Gastroesophageal sphincter (tissue), 4 donors: Measurements from ENCODE around the gene KIAA1958. TPM values are rescaled to one million over a fixed set of nuclear protein-coding genes. Genes with fewer than 3 reads are reported as not detected.

Experiments
- ATAC-seq: fragments of 150-250 bp; one replicate; pipeline ENCODE4 v1.9.1; 2016; ENCODE audit warnings: mild to moderate bottlenecking, moderate library complexity
- H3K27ac ChIP-seq, 4 donors: fragments of 200-600 bp; sonication (generic) in 3 of 4; 1 replicate in 3 of 4; 2 replicates in 1 of 4; pipeline ENCODE4 v1.5.1; 2016 to 2019
- H3K27me3 ChIP-seq: fragments of 200-600 bp; sonication (generic); one replicate; pipeline ENCODE4 v1.5.1; 2019
- H3K36me3 ChIP-seq, 2 donors: fragments of 200-600 bp; sonication (generic); one replicate each; pipeline ENCODE4 v1.5.1; 2019; ENCODE audit warnings: control low read depth in 1 of 2
- H3K4me1 ChIP-seq, 3 donors: fragments of 200-600 bp; sonication (generic); 1 replicate in 2 of 3; 2 replicates in 1 of 3; pipeline ENCODE4 v1.5.1; 2016 to 2019; ENCODE audit warnings: control low read depth in 2 of 3
- H3K4me3 ChIP-seq, 2 donors: fragments of 200-600 bp; sonication (generic); one replicate each; pipeline ENCODE4 v1.5.1; 2019; ENCODE audit warnings: mild to moderate bottlenecking in 1 of 2, moderate library complexity in 1 of 2
- H3K9me3 ChIP-seq, 3 donors: fragments of 200-600 bp; sonication (generic); one replicate each; pipeline ENCODE4 v1.5.1; 2017 to 2019; ENCODE audit warnings: control low read depth in 2 of 3
- EP300 ChIP-seq: sonication (generic); formaldehyde crosslinking; IDR thresholded peaks from one replicate; pipeline ENCODE4 v1.6.1; 2017; ENCODE audit warnings: antibody characterized with exemption, mild to moderate bottlenecking
- POLR2A ChIP-seq, 2 donors: fragments of 450-650 bp; IDR thresholded peaks; one replicate each; pipeline ENCODE4 v1.6.1; 2017; ENCODE audit warnings: antibody characterized with exemption in 2 of 2, mild to moderate bottlenecking in 2 of 2, moderate library complexity in 1 of 2
- POLR2AphosphoS5 ChIP-seq: sonication (generic); formaldehyde crosslinking; IDR thresholded peaks from one replicate; pipeline ENCODE4 v1.6.1; 2017; ENCODE audit warnings: antibody characterized with exemption
- WGBS, 2 donors: methylation state at CpG; one replicate each; pipeline ENCODE4 v1.1.5; 2018; ENCODE audit warnings: low coverage in 1 of 2; 5-methylcytosine and 5-hydroxymethylcytosine counted together
- total RNA-seq, 4 donors: library from RNA; depleted of rRNA; stranded (reverse); fragments of >200 nt; gene quantifications; one replicate each; pipeline ENCODE4 v1.1.0, GENCODE V29; 2016
- TF ChIP-seq, protein P1 (sequence below), 4 experiments: fragments of 200-600 bp in 2 of 4; fragments of 450-650 bp in 2 of 4; sonication (generic) in 1 of 4; IDR thresholded peaks; one replicate each; pipeline ENCODE4 v1.5.1; 2017 to 2019; ENCODE audit warnings: antibody characterized with exemption in 4 of 4, mild to moderate bottlenecking in 2 of 4, moderate library complexity in 2 of 4

Gene KIAA1958
- total RNA-seq, 4 donors from 2014 or later, result 3.5 to 8.4 (median 3.9) TPM

DNA sequence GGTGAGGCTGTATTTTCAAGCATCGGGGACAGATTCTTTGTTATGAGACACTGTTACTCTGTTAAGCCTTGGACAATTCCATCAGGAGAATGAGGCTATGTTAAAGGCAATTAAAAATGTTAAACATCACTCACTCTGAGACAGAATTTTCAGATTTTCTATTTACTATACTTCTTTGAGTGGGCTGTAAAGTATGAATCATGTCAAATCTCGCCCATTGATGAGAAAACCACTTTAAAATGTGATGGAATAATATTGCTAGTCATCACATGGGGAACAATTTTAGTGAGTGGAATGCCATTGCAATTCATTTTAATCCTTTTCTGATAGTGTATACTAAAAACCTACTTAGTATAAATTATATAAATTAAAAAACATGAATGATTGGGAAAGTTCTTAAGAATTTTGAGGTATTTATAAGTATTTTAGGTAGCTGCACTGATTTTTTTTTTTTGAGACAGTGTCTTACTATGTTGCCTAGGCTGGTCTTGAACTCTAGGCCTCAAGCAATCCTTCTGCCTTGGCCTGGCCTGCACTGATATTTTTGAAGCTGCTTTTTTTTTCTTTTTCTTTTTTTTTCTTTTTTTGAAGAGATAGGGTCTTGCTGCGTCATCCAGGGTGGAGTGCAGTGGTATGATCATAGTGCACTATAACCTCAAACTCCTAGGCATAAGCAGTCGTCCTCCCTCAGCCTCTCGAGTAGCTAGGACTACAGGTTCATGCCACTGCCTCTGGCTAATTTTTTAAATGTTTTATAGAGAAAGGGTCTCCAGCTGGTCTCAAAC, 73.2 kb downstream of the KIAA1958 start:
- H3K9me3 ChIP-seq, result no peaks in the 10 kb centered on the region
- no peak overlapping the region for H3K4me3 ChIP-seq
- WGBS, 2 donors, result 75 to 79% methylated on average over 5 of the region's 5 CpGs
- no peak for ATAC-seq
- no peak for TF ChIP-seq EP300
- TF ChIP-seq POLR2A (IDR thresholded peaks at IDR 0.05), result no peak
- no peak for TF ChIP-seq POLR2AphosphoS5
- TF ChIP-seq, protein P1, sequence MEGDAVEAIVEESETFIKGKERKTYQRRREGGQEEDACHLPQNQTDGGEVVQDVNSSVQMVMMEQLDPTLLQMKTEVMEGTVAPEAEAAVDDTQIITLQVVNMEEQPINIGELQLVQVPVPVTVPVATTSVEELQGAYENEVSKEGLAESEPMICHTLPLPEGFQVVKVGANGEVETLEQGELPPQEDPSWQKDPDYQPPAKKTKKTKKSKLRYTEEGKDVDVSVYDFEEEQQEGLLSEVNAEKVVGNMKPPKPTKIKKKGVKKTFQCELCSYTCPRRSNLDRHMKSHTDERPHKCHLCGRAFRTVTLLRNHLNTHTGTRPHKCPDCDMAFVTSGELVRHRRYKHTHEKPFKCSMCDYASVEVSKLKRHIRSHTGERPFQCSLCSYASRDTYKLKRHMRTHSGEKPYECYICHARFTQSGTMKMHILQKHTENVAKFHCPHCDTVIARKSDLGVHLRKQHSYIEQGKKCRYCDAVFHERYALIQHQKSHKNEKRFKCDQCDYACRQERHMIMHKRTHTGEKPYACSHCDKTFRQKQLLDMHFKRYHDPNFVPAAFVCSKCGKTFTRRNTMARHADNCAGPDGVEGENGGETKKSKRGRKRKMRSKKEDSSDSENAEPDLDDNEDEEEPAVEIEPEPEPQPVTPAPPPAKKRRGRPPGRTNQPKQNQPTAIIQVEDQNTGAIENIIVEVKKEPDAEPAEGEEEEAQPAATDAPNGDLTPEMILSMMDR (IDR thresholded peaks at IDR 0.05), result no peak
- H3K27ac ChIP-seq, result no peak overlapping the region
- H3K27me3 ChIP-seq, result no peaks in the 10 kb centered on the region
- no peaks in the 10 kb centered on the region for H3K4me1 ChIP-seq
- no peaks in the 10 kb centered on the region for H3K36me3 ChIP-seq

GRCh38 chr9:112562235-112562958, 75.8 kb downstream of the KIAA1958 start:
- H3K27ac ChIP-seq, result no peak overlapping the region
- no peaks in the 10 kb centered on the region for H3K9me3 ChIP-seq
- no peaks in the 10 kb centered on the region for H3K4me1 ChIP-seq
- no peak for TF ChIP-seq POLR2A (IDR thresholded peaks at IDR 0.05)
- no peak for TF ChIP-seq POLR2AphosphoS5
- TF ChIP-seq, protein P1 (IDR thresholded peaks at IDR 0.05), result no peak
- no peak for TF ChIP-seq EP300
- no peaks in the 10 kb centered on the region for H3K27me3 ChIP-seq
- no peak for ATAC-seq
- 84 to 85% methylated on average over 4 of the region's 4 CpGs for WGBS, 2 donors
- H3K4me3 ChIP-seq, result no peak overlapping the region
- no peaks in the 10 kb centered on the region for H3K36me3 ChIP-seq

DNA sequence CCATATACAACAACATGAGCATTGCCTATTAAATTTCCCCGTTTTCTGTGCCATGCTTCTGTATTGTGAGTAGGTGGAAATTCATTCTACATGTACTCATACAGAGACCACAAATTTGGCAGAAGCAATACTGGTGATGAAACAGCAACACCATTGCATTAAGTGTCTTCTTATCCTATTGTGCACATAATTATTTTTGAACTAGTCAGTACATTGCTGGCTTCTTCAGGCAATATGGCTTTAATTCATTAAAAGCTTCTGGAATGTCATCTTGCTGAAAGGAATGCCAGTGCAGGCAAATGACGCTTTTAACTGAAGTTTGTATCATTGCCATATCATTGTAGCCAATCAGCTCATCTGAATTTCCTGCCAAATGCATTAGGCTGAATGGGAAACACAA, 82.6 kb downstream of the KIAA1958 start:
- H3K27me3 ChIP-seq, result no peaks in the 10 kb centered on the region
- no peak for TF ChIP-seq POLR2AphosphoS5
- no peaks in the 10 kb centered on the region for H3K9me3 ChIP-seq
- no peaks in the 10 kb centered on the region for H3K4me1 ChIP-seq
- no peak for ATAC-seq
- no peak overlapping the region for H3K4me3 ChIP-seq
- H3K27ac ChIP-seq, result no peak overlapping the region
- 58 to 84% methylated on average over 2 of the region's 2 CpGs for WGBS, 2 donors
- no peaks in the 10 kb centered on the region for H3K36me3 ChIP-seq

GRCh38 chr9:112570671-112571167, 84.1 kb downstream of the KIAA1958 start:
- Histone ChIP-seq H3K4me3 (no peak overlapping the region), H3K4me1 (no peaks in the 10 kb centered on the region), H3K27me3 (no peaks in the 10 kb centered on the region), H3K9me3 (no peaks in the 10 kb centered on the region), H3K36me3 (peaks cover 0 to 10% of the 10 kb centered on the region in 2 donors), H3K27ac (no peak overlapping the region)
- no peak for ATAC-seq
- WGBS, 2 donors, result 69 to 76% methylated on average over 4 of the region's 6 CpGs
- TF ChIP-seq POLR2AphosphoS5, result no peak
- no peak for TF ChIP-seq POLR2A (IDR thresholded peaks at IDR 0.05)
- TF ChIP-seq EP300, result no peak
- TF ChIP-seq, protein P1 (IDR thresholded peaks at IDR 0.05), result no peak

DNA sequence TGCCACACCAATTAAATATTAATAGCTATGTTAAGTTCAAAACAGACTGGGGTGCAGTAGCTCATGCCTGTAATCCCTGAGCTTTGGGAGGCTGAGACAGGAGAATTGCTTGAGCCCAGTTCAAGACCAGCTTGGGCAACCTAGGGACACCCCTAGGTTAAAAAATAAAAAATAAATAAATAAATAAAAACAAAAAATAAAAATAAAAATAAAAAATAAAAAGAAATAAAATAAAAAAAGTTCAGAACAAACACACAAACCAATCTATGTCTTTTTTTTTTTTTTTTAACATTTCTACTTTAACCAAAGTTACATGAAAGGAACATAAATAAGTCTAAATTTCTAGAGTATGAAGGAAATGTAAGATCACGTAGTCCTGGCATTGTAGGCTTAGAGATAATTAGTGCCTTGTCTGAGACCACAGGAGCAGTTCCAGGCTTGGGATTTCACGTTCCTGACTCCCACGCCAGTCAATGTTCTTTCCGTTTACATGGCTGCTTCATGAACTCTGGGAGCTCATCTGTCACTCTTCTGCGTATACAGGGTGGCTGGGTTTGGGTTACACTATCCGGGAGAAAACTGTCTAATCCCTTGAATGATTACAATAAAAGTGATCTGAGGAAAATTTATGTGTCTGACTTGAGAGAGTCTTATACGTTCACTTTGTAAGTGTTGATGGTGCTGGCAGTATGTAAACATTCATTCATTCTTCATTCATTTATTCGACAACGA, 85.2 kb downstream of the KIAA1958 start:
- WGBS, 2 donors, result 60 to 76% methylated on average over 7 to 9 of the region's 9 CpGs
- peaks cover 0 to 10% of the 10 kb centered on the region in 2 donors for H3K36me3 ChIP-seq
- H3K9me3 ChIP-seq, result no peaks in the 10 kb centered on the region
- H3K4me3 ChIP-seq, result no peak overlapping the region
- no peak for ATAC-seq
- TF ChIP-seq POLR2A (IDR thresholded peaks at IDR 0.05) (no peak), EP300 (no peak), POLR2AphosphoS5 (no peak)
- TF ChIP-seq, protein P1 (IDR thresholded peaks at IDR 0.05), result no peak
- H3K27me3 ChIP-seq, result no peaks in the 10 kb centered on the region
- H3K4me1 ChIP-seq, result no peaks in the 10 kb centered on the region
- H3K27ac ChIP-seq, result no peak overlapping the region
